ENCODE measurements around the gene IL17B.

IL17B gene

GRCh38 chr5:149325894-149326293, 53.2 kb downstream of the IL17B start:
- no peak overlapping the region for H3K4me3 ChIP-seq (ENCODE audit: low read depth, low read length)

GRCh38 chr5:149325166-149325735, 53.8 kb downstream of the IL17B start:
- H3K4me3 ChIP-seq (ENCODE audit: low read depth, low read length) = no peak overlapping the region

GRCh38 chr5:149324641-149325040, 54.5 kb downstream of the IL17B start:
- no peak overlapping the region for H3K4me3 ChIP-seq (ENCODE audit: low read depth, low read length)

Measured in iPS-11a (cell line).